K562 treated with DMSO at 1 percent for 24 hours (cell line): Measurements from ENCODE around the gene TMEM138. TPM values are rescaled to one million over a fixed set of nuclear protein-coding genes. Genes with fewer than 3 reads are reported as not detected.

ENCODE experiments used
- total RNA-seq: library from RNA; unstranded; fragments of 300-600 nt; gene quantifications from 2 replicates; pipeline ENCODE4 v1.2.3, GENCODE V29; 2022; ENCODE audit warnings: low read depth; ENCODE audit not compliant: insufficient read depth

The TMEM138 gene
- 34.0 and 35.9 TPM in 2 replicates for total RNA-seq

DNA sequence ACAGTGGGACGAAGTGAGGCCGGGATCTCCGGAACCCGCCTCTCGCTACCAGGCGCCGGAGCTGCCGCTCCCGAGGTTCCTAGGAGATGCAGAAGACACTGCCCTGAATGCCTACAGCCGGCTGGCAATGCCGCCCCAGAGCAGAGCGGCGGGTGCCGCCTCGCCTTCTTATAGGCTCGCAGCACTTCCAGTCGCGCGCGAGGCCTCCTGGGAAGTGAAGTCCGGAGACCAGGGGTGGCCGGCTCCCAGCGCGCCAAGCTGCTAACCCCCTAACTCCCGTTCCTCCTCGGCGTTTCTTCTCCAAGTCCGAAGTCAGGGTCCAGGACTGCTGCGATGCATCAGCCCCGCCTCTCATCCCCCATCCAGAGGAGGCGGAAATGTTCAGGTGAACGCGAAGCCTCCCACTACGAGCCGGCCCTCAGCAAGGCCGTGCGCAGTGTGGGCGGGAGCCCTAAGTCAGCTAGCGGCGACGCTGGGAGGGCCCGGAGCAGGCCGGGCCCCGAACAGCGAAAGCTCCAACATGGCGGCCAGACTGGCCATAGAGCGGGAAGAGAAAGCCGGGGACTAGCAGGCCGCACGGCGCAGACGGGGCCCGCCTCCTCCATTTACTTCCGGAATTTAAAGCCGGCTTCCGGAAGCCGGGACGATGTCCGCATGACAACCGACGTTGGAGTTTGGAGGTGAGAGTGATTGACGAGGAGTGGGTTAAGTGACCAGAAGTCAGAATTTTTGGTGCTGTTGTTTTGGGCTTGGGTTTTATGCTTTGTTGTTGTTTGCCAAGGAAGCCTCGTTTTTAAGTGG is at the start of gene TMEM138, which contains the start of gene CYB561A3:
TSS of gene TMEM138 (plus strand) at position 634 of the 801 bp plus-strand sequence. CDS start 2,017 bp downstream, outside the sequence.
TSS of gene CYB561A3 (minus strand) at position 142 of the 801 bp plus-strand sequence. CDS start 5,169 bp downstream, outside the sequence.

DNA sequence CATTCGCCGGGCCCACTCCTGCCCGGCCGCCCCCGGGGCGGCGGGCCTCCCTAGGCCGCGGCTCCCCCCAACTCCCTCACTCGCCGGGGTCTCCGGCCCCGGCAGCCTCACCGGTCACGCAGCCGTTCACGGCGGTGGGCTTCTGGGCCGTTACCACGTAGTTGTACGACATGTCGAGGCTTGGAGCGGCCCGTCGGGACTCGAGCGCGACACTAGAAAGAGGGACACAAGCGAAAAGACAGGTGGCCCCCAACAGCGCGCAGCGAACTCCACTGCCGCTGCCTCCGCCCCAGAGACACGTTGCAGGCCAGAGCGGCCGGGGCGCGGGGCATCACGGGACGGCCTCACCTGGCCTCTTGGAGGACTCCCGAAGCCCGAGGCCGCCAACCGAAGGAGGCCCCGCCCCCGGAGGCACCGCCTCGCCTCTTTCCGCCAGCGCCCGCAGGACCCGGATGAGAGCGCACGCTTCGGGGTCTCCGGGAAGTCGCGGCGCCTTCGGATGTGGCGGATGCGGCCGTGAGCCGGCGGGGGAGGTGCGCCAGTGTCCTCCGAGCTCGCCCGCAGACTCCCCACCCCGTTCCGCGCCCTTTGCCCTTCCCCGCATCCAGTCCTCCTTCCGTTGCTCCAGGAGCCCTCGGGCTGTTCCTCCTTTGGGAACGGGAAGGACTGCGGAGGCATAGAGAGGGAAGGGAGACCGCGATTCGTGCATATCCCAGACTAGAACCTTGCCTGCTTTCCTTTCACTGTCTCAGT is 29.2 kb upstream of the TMEM138 start, which contains the start of the genes DDB1 and TKFC:
TSS of gene DDB1 (minus strand) at position 309 of the 753 bp plus-strand sequence. CDS start at position 172, 137 bp downstream.
TSS of gene TKFC (plus strand) at position 432 of the 753 bp plus-strand sequence. CDS start 1,501 bp downstream, outside the sequence.

Other genes with a start within 250 kb of the TMEM138 start
- 25.3 and 26.6 TPM in 2 replicates for gene VPS37C, start 200.9 kb upstream of the TMEM138 start, total RNA-seq
- gene PGA3, start 158.9 kb upstream of the TMEM138 start, total RNA-seq, result not detected in 2 replicates
- not detected in 2 replicates for gene PGA4, start 140.0 kb upstream of the TMEM138 start, total RNA-seq
- gene PGA5, start 121.2 kb upstream of the TMEM138 start, total RNA-seq, result not detected in 2 replicates
- 1.9 and 2.3 TPM in 2 replicates for gene VWCE, start 67.1 kb upstream of the TMEM138 start, total RNA-seq
- 159 and 172 TPM in 2 replicates for gene DDB1, start 29.3 kb upstream of the TMEM138 start, total RNA-seq
- 38.6 and 49.7 TPM in 2 replicates for gene TKFC, start 29.1 kb upstream of the TMEM138 start, total RNA-seq
- 113 and 115 TPM in 2 replicates for gene CYB561A3, start 492 bp upstream of the TMEM138 start, total RNA-seq
- 7.4 and 8.3 TPM in 2 replicates for gene TMEM216, start 30.2 kb downstream of the TMEM138 start, total RNA-seq
- 55.1 and 58.4 TPM in 2 replicates for gene CPSF7, start 67.6 kb downstream of the TMEM138 start, total RNA-seq
- gene SDHAF2, start 67.8 kb downstream of the TMEM138 start, total RNA-seq, result 38.9 and 46.5 TPM in 2 replicates
- gene LRRC10B, start 146.4 kb downstream of the TMEM138 start, total RNA-seq, result 0.27 and 0.47 TPM in 2 replicates
- 0.09 and 0.43 TPM in 2 replicates for gene SYT7, start 218.7 kb downstream of the TMEM138 start, total RNA-seq